Left renal cortex interstitium (tissue), 4 donors: ENCODE measurements around the gene LANCL1. TPM values are rescaled to one million over a fixed set of nuclear protein-coding genes. Genes with fewer than 3 reads are reported as not detected.
A peak's percentile ranks its signal among the peaks of the same experiment; 100 is the strongest.

Source experiments
- DNase-seq, 4 donors: peaks; one replicate each; pipeline ENCODE4 v3.0.0-alpha.2; 2013; ENCODE audit warnings: low read depth in 4 of 4, low spot score in 2 of 4, missing footprints in 1 of 4
- polyA plus RNA-seq, 4 donors: library from polyadenylated mRNA; unstranded; fragments of 120-200 nt; gene quantifications; one replicate each; pipeline ENCODE4 v1.2.1, GENCODE V29; 2013; ENCODE audit not compliant: insufficient read length in 4 of 4

The LANCL1 gene
- polyA plus RNA-seq, 4 donors, result 68.3 to 84.8 (median 79.8) TPM

DNA sequence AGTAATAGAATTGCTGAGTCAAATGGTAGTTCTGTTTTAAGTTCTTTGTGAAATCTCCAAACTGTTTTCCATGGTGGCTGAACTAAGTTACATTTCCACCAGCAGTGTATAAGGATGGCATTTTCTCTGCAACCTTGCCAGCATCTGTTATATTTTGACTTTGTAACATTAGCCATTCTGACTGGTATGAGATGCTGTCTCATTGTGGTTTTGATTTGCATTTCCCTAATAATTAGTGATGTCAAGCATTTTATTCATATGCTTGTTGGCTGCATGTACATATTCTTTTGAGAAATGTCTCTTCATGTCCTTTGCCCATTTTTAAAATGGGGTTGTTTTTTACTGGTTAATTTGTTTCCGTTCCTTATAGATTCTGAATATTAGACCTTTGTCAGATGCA is 63.9 kb downstream of the LANCL1 start:
- DNase-seq, result no peak

DNA sequence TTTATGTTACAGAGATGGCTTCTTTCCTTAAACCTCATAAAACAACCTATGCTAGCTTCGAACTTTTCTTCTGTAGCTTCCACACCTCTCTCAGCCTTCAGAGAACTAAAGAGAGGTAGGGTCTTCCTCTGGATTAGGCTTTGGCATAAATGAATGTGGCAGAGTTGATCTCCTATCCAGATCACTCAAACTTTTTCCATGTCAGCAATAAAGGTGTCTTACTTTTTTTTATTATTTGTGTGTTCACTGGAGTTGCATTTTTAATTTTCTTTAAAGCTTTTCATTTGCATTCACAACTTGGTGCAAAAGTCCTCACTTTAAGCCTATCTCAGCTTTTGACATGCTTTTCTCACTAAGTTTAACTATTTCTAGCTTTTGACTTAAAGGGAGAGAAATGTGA is 66.0 kb downstream of the LANCL1 start:
- no peak for DNase-seq

DNA sequence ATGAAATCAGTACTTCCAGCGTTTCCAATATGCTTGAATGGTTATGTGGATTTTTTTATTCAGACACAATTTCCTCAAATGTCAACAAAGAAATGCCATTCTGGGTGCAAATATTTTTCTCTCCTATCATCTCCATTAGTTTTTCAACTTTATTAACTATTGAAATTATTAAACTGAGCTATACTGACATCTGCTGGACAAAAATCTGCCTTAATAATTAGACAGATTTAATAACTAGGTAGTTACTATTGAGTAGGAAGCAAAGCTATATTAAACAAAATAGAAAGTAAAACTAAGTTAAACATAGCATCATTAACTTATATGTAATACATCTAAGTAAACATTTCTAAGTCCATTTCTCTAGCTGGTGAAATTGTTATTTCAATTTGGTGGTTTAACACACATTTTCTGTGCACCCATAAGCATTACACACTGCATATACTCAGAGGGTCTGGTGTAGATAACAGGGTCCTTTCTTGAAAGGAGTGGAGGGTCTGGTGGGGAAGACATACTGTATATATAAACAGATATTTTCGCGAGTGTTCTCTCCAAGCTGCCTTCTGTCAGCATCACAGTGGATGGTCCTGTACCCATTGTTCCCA is 77.0 kb downstream of the LANCL1 start:
- DNase-seq, result peak in 1 of 4 donors; percentile 10

DNA sequence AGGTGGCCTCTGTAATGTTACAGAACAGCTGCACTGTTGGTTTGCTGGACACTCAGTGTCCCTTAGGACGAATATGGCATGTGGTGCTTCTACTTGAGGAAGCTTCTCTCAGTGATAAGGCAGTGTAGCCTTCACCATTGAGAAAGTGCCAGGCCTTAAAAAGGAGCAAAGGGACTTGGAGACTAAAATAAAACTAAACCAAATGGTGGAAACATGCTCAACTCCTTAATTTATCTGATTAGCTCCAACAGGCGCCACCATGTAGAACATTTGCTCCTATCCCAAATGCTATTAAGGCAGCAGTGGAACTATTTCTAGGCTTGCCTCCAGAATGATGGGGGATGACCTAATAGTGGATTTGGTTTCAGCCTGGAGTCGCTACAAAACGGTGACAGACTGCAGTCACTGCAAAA is 84.1 kb downstream of the LANCL1 start:
- DNase-seq, result no peak

DNA sequence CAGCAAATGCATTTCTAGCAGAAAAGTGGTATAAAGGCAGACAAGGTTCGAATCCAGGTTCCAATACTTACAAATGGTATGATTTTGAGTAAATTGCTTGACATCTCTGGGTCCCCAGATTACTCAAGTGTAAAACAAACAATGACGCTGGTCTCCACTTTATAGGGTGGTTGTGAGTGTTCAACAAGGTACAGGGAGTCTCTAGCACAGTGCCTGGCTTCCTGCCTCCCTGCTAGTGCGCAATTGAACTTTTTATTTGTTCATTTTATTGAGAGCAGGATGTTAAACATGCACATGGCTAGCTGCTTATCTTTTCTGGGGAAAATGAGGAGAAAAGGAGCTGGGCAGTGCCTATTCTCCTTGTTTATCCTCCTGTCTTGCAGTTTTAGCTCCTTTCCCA is 86.7 kb downstream of the LANCL1 start:
- no peak for DNase-seq

DNA sequence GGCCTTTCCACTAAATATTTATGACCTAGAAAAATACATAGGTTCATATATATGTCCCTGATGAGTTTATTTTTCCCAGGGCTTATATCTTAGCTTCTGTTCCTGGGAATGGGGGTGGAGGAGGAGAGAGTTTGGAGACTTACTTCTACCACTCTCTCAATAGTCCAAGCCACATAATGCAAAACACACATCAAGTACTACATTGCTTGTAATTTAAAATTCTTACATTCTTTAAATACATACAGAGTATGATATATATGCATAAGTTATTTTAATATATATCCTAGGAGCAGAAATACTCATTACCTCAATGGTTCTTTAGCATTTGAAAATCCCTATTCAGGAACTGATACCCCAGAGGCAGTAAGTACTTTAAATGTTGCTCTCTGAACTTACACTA is 88.4 kb downstream of the LANCL1 start:
- no peak for DNase-seq

DNA sequence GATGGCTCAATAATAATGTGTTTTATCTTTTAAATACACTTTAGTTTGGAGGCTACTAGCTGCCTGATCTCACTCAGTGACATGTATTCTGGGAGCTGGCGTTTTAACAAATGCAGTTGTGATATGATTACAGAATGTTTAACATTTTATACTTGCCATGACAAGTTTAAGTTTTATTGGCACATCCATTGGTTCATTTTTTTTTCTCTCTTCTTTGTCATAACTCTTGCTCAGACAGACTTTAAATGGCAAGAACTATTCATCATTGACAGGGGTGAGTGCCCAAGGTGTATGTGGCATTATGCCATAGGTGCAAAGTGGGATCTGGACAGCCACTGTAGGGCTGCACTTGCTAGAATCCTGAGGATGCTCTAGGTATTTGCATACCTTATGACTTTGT is 89.5 kb downstream of the LANCL1 start:
- no peak for DNase-seq

Other genes with a start within 250 kb of the LANCL1 start
- under 1 TPM in 1 of 4 donors, not detected in 3; 0.76 TPM for gene MYL1, start 161.6 kb downstream of the LANCL1 start, polyA plus RNA-seq
- 10 to 100 TPM in 1 of 4 donors, 1 to 10 TPM in 3; 3.2 to 11.1 (median 4.7) TPM for gene CPS1, start 79.8 kb upstream of the LANCL1 start, polyA plus RNA-seq